Neural cell (in vitro differentiated cells): Measurements from ENCODE around the gene SCD. TPM values are rescaled to one million over a fixed set of nuclear protein-coding genes. Genes with fewer than 3 reads are reported as not detected.

Experiments
- H2AFZ ChIP-seq: fragments of 200-600, 300-800 bp; sonication (generic), shearing (Covaris generic); 2 replicates; pipeline ENCODE4 v1.6.0; 2014; ENCODE audit warnings: low read depth, mild to moderate bottlenecking, antibody characterized with exemption, low read length, moderate library complexity
- H3F3A ChIP-seq: fragments of 200-600 bp; shearing (Covaris generic); 2 replicates; pipeline ENCODE4 v1.6.1; 2016; ENCODE audit warnings: mild to moderate bottlenecking, moderate library complexity, mixed read lengths, antibody characterized with exemption, low read length; ENCODE audit not compliant: insufficient read depth, poor library complexity, severe bottlenecking
- H3K27ac ChIP-seq: fragments of 200-600, 300-800 bp; sonication (generic), shearing (Covaris generic); 2 replicates; pipeline ENCODE4 v1.5.1; 2014; ENCODE audit warnings: mild to moderate bottlenecking, low read length, moderate library complexity
- H3K27me3 ChIP-seq: fragments of 300-800, 200-600 bp; sonication (generic), shearing (Covaris generic); 2 replicates; pipeline ENCODE4 v1.6.0; 2014; ENCODE audit warnings: mild to moderate bottlenecking, low read depth, low read length, moderate library complexity; ENCODE audit not compliant: insufficient read depth
- H3K36me3 ChIP-seq: fragments of 300-800, 200-600 bp; sonication (generic), shearing (Covaris generic); 2 replicates; pipeline ENCODE4 v1.5.1; 2014; ENCODE audit warnings: mild to moderate bottlenecking, antibody characterized with exemption, low read length, moderate library complexity; ENCODE audit not compliant: insufficient read depth
- H3K4me2 ChIP-seq: fragments of 300-800, 200-600 bp; sonication (generic), shearing (Covaris generic); 2 replicates; pipeline ENCODE4 v1.6.0; 2014; ENCODE audit warnings: mild to moderate bottlenecking, low read length
- H3K4me3 ChIP-seq: fragments of 300-800, 200-600 bp; sonication (generic), shearing (Covaris generic); 2 replicates; pipeline ENCODE4 v1.5.1; 2014; ENCODE audit warnings: mild to moderate bottlenecking, low read length, moderate library complexity
- H3K79me2 ChIP-seq: fragments of 200-600 bp; shearing (Covaris generic); replicated peaks from 2 replicates; pipeline ENCODE4 v1.6.0; 2014; ENCODE audit warnings: mild to moderate bottlenecking, low read length, moderate library complexity; ENCODE audit not compliant: insufficient read depth
- H3K9ac ChIP-seq: fragments of 300-800, 200-600 bp; sonication (generic), shearing (Covaris generic); 2 replicates; pipeline ENCODE4 v1.6.1; 2016; ENCODE audit warnings: mild to moderate bottlenecking, low read length, mixed read lengths
- H3K9me2 ChIP-seq: fragments of 200-600 bp; shearing (Covaris generic); 2 replicates; pipeline ENCODE4 v1.6.1; 2016; ENCODE audit warnings: mild to moderate bottlenecking, low read length, mixed read lengths; ENCODE audit not compliant: insufficient read depth
- H3K9me3 ChIP-seq: fragments of 200-600, 300-800 bp; sonication (generic), shearing (Covaris generic); 2 replicates; pipeline ENCODE4 v1.6.1; 2016; ENCODE audit warnings: mild to moderate bottlenecking, mixed run types, low read length, moderate library complexity, mixed read lengths
- H4K20me1 ChIP-seq: fragments of 200-600 bp; shearing (Covaris generic); 2 replicates; pipeline ENCODE4 v1.6.1; 2016; ENCODE audit warnings: mild to moderate bottlenecking, mixed run types; ENCODE audit not compliant: insufficient read depth
- EP300 ChIP-seq: fragments of 450-650 bp; conservative IDR thresholded peaks from 2 replicates; pipeline ENCODE4 v1.6.1; 2014; ENCODE audit warnings: antibody characterized with exemption, mild to moderate bottlenecking, moderate library complexity; ENCODE audit not compliant: poor library complexity, severe bottlenecking
- EZH2 ChIP-seq: fragments of 200-600, 300-800 bp; shearing (Covaris generic), sonication (generic); IDR thresholded peaks from 2 replicates; pipeline ENCODE4 v1.6.1; 2014; ENCODE audit warnings: antibody characterized with exemption, low read length, borderline replicate concordance, mild to moderate bottlenecking; ENCODE audit not compliant: insufficient read depth, poor library complexity, severe bottlenecking
- MXI1 ChIP-seq: fragments of 450-650 bp; conservative IDR thresholded peaks from 2 replicates; pipeline ENCODE4 v1.6.1; 2014; ENCODE audit warnings: antibody characterized with exemption, mild to moderate bottlenecking; ENCODE audit not compliant: poor library complexity, severe bottlenecking
- POLR2AphosphoS5 ChIP-seq: IDR thresholded peaks from 2 replicates; pipeline ENCODE4 v1.6.1; 2012
- RAD21 ChIP-seq: fragments of 450-650 bp; conservative IDR thresholded peaks from 2 replicates; pipeline ENCODE4 v1.6.1; 2014; ENCODE audit warnings: antibody characterized with exemption, mild to moderate bottlenecking, moderate library complexity
- SMC3 ChIP-seq: fragments of 450-650 bp; conservative IDR thresholded peaks from 2 replicates; pipeline ENCODE4 v1.6.1; 2014; ENCODE audit warnings: antibody characterized with exemption, mild to moderate bottlenecking, moderate library complexity; ENCODE audit not compliant: poor library complexity
- TAF1 ChIP-seq: IDR thresholded peaks from 2 replicates; pipeline ENCODE4 v1.6.1; 2012; ENCODE audit warnings: low read depth
- polyA plus RNA-seq: library from polyadenylated mRNA; depleted of rRNA; stranded (reverse); fragments of >200 nt; gene quantifications from 2 replicates; pipeline ENCODE4 v1.2.3, GENCODE V29; 2014
- TF ChIP-seq, protein P1 (sequence below): fragments of 450-650 bp; IDR thresholded peaks from 2 replicates; pipeline ENCODE4 v1.5.1; 2014; ENCODE audit warnings: antibody characterized with exemption, mild to moderate bottlenecking, moderate library complexity; ENCODE audit not compliant: poor library complexity, severe bottlenecking
- TF ChIP-seq, protein P2 (sequence below): IDR thresholded peaks from 2 replicates; pipeline ENCODE4 v1.6.1; 2012; ENCODE audit warnings: borderline replicate concordance

SCD gene
- polyA plus RNA-seq, 1 donor from 2014 or later = 82.9 TPM

DNA sequence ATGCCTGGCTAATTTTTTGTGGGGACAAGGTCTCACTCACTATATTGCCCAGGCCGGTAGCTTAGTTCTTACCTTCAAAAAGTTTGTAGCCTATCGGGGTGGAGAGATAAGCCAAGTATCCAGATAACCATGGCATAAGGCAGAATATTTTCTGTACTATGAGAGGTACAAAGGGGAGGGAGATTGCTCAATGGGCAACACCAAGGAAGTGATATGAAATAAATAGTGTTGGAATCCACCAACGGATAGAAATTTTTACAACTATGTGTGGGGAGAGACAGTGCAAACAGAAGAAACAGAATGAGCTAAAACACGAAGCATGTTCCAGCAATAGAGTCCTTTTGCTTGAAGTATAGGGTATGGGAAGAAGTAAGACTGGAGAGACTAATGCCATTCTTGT lies 8.1 kb downstream of the SCD start:
- Histone ChIP-seq H3K27ac (no peak overlapping the region), H3K4me2 (no peak overlapping the region), H3K9ac (no peak overlapping the region), H3F3A (no peaks in the 10 kb centered on the region), H4K20me1 (no peaks in the 10 kb centered on the region), H3K4me3 (no peak overlapping the region), H3K79me2 (peaks cover 30% of the 10 kb centered on the region), H3K36me3 (peaks cover 7% of the 10 kb centered on the region), H3K27me3 (no peaks in the 10 kb centered on the region), H3K9me3 (no peaks in the 10 kb centered on the region), H3K9me2 (no peaks in the 10 kb centered on the region), H2AFZ (no peak overlapping the region)
- TF ChIP-seq RAD21 = no peak
- TF ChIP-seq TAF1 = no peak
- TF ChIP-seq, protein P1, sequence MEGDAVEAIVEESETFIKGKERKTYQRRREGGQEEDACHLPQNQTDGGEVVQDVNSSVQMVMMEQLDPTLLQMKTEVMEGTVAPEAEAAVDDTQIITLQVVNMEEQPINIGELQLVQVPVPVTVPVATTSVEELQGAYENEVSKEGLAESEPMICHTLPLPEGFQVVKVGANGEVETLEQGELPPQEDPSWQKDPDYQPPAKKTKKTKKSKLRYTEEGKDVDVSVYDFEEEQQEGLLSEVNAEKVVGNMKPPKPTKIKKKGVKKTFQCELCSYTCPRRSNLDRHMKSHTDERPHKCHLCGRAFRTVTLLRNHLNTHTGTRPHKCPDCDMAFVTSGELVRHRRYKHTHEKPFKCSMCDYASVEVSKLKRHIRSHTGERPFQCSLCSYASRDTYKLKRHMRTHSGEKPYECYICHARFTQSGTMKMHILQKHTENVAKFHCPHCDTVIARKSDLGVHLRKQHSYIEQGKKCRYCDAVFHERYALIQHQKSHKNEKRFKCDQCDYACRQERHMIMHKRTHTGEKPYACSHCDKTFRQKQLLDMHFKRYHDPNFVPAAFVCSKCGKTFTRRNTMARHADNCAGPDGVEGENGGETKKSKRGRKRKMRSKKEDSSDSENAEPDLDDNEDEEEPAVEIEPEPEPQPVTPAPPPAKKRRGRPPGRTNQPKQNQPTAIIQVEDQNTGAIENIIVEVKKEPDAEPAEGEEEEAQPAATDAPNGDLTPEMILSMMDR = no peak
- TF ChIP-seq EP300 = no peak
- no peak for TF ChIP-seq SMC3
- TF ChIP-seq EZH2 = no peak
- TF ChIP-seq POLR2AphosphoS5 = no peak
- TF ChIP-seq, protein P2, sequence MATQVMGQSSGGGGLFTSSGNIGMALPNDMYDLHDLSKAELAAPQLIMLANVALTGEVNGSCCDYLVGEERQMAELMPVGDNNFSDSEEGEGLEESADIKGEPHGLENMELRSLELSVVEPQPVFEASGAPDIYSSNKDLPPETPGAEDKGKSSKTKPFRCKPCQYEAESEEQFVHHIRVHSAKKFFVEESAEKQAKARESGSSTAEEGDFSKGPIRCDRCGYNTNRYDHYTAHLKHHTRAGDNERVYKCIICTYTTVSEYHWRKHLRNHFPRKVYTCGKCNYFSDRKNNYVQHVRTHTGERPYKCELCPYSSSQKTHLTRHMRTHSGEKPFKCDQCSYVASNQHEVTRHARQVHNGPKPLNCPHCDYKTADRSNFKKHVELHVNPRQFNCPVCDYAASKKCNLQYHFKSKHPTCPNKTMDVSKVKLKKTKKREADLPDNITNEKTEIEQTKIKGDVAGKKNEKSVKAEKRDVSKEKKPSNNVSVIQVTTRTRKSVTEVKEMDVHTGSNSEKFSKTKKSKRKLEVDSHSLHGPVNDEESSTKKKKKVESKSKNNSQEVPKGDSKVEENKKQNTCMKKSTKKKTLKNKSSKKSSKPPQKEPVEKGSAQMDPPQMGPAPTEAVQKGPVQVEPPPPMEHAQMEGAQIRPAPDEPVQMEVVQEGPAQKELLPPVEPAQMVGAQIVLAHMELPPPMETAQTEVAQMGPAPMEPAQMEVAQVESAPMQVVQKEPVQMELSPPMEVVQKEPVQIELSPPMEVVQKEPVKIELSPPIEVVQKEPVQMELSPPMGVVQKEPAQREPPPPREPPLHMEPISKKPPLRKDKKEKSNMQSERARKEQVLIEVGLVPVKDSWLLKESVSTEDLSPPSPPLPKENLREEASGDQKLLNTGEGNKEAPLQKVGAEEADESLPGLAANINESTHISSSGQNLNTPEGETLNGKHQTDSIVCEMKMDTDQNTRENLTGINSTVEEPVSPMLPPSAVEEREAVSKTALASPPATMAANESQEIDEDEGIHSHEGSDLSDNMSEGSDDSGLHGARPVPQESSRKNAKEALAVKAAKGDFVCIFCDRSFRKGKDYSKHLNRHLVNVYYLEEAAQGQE = no peak
- no peak for TF ChIP-seq MXI1

DNA sequence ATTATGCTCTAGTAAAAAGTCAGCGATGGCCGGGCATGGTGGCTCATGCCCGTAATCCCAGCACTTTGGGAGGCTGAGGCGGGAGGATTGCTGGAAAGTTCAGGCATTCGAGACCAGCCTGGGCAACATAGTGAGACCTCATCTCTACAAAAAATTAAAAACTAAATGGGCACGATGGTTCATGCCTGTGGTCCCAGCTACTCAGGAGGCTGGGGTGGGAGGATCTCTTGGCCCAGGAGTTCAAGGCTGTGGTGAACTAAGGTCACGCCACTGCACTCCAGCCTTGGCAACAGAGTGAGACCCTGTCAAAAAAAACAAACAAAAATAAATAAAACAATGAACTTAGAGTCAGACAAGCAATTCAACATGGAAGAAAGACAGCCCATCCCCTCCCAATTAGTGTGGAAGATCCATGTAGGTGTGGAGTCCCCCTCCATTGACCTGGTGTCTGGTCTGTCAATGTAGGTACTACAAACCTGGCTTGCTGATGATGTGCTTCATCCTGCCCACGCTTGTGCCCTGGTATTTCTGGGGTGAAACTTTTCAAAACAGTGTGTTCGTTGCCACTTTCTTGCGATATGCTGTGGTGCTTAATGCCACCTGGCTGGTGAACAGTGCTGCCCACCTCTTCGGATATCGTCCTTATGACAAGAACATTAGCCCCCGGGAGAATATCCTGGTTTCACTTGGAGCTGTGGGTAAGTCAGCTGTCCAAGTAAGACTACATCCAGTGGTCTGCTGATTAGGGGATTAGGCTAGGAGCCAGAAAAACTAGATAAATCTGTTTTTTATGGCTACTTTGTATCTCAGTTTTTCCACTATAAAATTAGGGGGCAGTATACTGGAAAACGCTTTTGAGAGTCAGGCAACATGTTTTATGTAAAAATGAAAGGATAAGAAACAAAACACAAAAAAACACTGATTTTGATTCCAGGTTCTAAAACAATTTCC lies 9.3 kb downstream of the SCD start:
- no peak for TF ChIP-seq RAD21
- TF ChIP-seq, protein P1 = no peak
- no peak for TF ChIP-seq POLR2AphosphoS5

More for the DNA sequence above, 9.3 kb downstream of the SCD start:
- Histone ChIP-seq H3K4me3 (no peak overlapping the region), H3K9me2 (no peaks in the 10 kb centered on the region), H3K9ac (no peak overlapping the region), H3K27me3 (no peaks in the 10 kb centered on the region), H3K9me3 (no peaks in the 10 kb centered on the region), H4K20me1 (no peaks in the 10 kb centered on the region), H3K36me3 (peaks cover 7% of the 10 kb centered on the region), H3F3A (no peaks in the 10 kb centered on the region), H2AFZ (no peak overlapping the region), H3K27ac (no peak overlapping the region), H3K4me2 (no peak overlapping the region), H3K79me2 (peaks cover 17% of the 10 kb centered on the region)
